NCI-H510A treated with DMSO at 0.1 percent for 48 hours (cell line): ENCODE results near the gene LAMC1.

Experiments
- DNase-seq: peaks from one replicate; lab custom pipeline; 2025; lab: John Stamatoyannopoulos, UW

Gene LAMC1

DNA sequence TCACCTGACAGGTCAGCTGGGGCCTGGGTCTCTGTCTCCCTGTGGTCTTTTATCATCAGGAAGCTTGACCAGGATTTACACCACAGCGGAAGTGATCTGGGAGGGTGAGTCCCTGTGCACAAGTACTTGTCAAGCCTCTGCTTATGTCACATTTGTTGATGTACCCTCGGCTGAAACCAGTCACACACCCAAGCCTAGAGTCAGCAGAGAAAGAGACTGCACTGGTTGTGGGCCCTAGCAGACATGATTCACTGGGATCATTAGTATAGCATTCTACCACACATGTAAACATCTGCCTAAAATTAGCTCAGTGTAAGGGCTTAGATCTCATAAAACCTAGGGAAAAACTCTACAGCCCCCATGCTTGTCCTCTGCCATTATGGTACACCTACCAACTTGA is 83.5 kb downstream of the LAMC1 start:
- no peak for DNase-seq

DNA sequence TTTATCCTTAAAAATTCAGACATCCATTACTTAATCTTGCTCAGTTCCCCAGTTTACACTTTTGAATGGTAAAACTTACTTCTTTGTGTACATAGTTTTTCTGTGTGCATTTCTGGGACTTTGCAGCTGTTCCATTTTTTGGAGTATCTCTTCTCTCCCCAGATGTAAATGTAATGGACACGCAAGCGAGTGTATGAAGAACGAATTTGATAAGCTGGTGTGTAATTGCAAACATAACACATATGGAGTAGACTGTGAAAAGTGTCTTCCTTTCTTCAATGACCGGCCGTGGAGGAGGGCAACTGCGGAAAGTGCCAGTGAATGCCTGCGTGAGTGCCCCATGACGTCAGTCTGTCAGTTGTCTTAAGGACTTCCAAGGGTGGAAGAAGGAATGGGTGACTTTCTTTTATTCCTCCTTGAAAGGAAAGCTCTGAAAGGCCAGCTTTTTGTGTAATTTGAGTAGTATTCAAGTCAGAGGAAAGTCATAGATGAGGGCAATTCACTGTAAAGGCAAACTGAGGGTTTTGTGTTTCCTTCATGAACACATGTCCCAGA is 87.2 kb downstream of the LAMC1 start:
- DNase-seq: no peak

DNA sequence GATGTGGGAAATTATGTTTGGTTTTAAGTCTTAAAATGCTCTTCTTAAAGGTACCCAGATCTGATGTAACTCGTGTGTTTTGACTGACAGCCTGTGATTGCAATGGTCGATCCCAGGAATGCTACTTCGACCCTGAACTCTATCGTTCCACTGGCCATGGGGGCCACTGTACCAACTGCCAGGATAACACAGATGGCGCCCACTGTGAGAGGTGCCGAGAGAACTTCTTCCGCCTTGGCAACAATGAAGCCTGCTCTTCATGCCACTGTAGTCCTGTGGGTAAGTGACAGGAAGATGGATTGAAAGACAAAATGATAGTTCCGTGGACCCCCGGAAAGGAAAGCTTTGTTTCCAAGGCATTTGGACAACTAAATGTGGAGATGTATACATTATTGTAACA is 91.2 kb downstream of the LAMC1 start:
- DNase-seq: no peak

DNA sequence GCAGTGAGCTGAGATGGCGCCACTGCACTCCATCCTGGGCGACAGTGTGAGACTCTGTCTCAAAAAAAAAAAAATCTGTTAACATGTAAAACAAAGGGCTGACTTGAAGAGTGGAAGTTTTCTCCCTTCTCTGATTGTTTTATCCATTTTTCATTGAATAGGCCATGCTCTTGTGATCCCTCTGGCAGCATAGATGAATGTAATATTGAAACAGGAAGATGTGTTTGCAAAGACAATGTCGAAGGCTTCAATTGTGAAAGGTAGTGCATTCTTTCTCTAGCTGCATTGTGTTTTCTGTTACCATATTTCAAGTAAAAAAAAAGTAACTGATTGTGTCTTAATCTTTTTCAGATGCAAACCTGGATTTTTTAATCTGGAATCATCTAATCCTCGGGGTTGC is 93.2 kb downstream of the LAMC1 start:
- DNase-seq: no peak

DNA sequence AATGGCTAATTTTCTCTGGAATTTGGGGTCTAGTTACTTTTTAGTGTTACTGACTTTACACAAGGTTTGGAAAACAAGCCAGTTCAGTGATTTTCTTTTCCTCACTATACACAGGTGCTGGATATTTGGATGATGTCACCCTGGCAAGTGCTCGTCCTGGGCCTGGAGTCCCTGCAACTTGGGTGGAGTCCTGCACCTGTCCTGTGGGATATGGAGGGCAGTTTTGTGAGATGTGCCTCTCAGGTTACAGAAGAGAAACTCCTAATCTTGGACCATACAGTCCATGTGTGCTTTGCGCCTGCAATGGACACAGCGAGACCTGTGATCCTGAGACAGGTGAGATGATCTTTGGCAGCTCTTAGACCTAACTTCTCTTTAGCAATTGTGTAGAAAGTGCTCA is 98.4 kb downstream of the LAMC1 start:
- no peak for DNase-seq

DNA sequence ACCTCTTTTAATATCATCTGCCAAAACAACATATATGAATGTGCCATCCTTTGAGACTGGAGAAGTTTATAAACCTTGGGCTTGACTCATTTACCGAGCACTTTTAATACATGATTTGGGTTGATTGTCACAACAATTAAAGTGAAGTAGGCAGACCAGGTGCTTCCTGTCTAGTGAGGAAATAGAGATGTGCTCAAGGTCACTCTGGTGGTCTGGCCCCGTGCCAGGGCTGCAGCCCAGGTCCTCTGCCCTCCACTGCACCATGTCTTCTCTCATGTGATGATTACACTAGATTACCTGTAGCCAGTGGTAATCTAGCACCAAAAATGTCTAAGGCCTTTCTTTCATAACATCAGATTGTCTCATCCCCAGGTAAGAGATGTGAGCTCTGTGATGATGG is 101.0 kb downstream of the LAMC1 start:
- peak; percentile 80 for DNase-seq

DNA sequence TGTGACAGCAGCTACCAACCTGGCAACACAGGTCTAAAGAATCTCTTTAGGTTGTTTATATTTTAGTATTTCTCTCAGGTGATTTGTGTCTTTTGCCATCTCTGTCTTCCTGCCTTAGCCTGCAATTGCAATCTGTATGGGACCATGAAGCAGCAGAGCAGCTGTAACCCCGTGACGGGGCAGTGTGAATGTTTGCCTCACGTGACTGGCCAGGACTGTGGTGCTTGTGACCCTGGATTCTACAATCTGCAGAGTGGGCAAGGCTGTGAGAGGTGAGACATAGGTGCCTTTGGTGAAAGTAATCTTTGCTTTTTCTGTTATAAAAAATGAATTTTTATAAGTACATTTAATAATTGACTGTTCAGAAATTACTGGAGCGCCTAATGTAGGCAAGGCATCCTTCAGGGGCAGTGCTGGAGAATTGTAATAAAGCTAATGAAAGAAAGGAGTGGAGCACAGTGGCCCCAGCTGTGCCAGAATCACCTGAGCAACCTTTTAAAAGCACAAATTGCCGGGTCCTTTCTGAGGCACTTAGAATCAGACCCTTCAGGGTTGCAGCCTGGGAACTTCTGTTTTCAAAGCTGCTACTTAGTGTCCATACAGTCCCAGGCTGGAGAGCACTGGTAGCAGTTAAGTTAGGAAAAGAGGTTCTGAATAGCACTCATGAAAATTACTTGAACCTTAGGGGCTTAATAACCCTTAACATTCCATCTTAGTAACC is 102.2 kb downstream of the LAMC1 start:
- DNase-seq: no peak

DNA sequence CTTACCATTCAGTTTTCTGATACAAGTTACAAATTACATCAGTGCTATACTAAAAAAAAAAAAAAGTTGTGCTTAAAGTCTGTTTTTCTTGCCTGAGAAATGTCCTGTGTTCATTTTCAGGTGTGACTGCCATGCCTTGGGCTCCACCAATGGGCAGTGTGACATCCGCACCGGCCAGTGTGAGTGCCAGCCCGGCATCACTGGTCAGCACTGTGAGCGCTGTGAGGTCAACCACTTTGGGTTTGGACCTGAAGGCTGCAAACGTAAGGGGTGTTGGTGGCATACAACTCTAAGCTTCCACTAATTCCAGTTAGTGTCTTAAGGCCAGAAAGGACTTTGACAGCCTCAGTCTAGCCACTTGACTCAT is 102.8 kb downstream of the LAMC1 start:
- DNase-seq: no peak

DNA sequence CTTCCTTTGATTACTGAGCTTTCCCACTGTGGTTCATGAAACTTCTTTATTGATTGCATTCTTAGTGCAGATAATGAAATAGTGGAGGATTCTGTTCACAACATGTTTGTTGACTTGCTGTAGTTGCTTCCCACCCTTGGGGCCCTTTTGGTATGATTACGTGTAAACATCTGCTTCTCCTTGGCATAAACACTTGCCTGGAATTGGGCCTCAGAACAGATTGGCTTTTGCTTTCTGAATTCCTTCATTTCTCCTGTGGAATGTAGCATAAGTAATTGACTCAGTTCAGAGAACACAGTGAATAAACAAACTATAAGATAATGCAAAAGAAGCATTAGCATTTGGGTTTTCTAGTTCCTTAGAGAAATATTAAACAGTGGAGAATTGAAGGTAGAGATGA is 103.3 kb downstream of the LAMC1 start:
- no peak for DNase-seq

DNA sequence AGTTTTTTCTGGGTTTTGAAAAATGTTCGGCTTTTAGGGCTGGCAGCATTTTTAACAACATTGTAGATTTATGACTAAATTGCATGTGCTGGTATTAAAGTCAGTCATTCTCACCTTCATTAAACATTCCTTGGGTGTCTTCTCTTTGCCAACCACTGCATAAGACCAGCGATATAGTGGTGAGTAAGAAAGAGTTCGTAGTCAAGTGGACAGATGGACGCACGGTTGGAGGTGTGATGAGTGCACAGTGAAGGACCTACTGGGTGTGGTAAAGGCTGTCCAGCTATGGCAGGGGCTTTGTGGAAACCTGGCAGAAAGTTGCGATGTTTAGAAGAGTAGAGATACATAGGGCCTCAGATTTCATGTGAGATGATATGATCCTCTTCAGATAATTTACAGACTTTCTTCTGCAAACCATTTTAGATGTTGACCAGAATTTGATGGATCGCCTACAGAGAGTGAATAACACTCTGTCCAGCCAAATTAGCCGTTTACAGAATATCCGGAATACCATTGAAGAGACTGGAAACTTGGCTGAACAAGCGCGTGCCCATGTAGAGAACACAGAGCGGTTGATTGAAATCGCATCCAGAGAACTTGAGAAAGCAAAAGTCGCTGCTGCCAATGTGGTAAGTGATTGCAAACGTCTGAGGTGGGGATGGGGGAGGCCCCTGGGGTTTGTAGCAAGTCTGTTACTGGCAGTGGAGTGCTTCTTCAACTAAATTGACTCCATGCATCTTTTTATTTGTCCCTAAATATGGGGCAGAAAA is 106.9 kb downstream of the LAMC1 start:
- no peak for DNase-seq

DNA sequence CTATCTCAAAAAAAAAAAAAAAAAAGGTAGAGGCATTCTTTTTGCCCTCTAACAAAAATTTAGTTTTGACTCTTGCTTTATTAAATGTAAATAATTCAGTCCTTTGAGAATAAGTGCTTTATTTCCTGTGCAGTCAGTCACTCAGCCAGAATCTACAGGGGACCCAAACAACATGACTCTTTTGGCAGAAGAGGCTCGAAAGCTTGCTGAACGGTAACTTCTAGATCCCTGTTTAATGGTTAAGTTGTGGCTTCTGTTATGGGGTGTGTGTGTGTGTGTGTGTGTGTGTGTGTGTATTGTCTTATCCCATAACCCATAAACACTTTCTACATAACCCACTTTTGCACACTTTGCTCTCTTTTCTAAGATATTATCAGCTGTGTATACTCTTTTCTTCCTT is 107.9 kb downstream of the LAMC1 start:
- DNase-seq: no peak

DNA sequence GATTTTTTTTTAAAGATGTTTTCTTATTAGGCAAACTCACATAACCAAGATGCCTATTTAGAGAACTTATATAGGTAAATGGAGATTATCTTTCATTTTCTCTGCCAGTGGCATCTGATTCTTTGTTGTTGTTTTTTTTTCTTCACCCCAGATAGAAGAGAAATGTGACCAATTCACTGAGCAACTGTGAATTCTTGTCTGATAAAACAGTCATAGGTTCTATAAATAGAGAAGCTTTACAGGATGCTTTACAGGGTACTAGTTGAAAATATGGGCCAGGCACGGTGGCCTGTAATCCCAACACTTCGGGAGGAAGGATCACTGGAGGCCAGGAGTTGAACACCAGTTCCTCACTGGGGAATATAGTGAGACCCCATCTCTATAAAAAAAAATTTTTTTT is 112.1 kb downstream of the LAMC1 start:
- no peak for DNase-seq

DNA sequence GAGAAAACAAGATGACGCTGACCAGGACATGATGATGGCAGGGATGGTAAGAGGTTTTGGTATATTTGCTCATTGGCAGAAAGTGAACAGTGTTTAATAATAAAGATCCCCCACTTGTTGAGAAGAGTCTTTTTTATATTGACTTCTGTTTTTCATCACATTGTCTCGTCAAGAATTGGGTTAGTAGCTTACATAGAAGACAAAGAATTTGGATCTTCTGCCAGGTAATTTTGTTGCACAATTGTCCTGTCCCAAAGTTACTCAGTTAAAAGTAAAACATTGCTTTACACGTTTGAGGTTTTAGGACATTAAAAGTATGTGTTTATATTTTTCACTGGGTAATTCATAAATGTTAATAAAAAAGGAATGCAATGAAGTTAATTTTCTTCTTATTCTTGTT is 114.6 kb downstream of the LAMC1 start:
- no peak for DNase-seq

DNA sequence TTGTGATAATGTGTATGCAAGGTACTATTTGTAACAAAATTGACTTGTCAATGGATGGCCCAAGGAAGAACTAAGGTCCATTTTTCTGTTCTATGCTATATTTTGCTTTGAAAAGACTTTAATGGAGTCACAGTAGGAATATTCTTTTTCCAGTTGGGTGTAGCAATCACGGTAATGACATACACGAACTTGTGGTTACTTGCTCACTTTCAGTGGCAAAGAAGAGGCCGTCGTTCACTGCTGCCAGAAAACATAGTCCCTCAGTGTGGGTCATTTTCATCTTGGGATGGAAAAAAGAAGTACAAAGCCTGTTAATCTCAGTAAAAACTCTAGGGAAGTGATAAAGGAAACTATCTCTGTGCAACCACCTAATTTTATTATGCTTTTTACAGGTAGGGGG is 115.1 kb downstream of the LAMC1 start:
- DNase-seq: no peak

DNA sequence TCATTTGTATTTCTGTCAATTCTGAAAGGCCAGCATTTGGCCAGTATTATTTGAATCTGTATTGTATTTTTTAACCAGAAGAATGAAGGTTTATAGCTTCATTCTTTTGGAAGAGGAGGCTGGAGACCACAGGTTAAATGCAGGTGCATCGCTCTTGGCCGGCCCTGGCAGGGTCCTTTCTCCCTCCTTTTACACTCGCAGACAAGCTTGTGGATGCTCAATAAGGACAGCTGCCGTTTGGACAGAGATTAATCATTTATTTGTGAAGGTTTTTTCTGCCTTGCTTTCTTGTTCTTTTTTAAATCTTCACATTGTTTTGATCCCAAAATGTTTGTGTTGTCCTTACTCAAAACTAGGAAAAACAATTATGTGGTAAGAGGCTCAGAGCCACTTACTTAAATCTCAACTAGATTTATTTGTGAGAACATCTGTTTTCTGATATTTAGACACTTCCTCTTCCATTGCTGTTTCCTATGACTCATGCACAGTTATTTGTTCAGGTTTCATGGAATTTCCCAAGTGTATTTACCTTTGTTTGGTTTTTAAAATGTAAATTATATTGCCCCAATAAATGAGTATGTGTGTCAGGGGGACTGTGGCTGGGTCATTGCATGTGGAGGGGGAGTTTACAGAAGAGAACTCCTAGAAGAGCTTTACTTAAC is 116.2 kb downstream of the LAMC1 start:
- DNase-seq: no peak

DNA sequence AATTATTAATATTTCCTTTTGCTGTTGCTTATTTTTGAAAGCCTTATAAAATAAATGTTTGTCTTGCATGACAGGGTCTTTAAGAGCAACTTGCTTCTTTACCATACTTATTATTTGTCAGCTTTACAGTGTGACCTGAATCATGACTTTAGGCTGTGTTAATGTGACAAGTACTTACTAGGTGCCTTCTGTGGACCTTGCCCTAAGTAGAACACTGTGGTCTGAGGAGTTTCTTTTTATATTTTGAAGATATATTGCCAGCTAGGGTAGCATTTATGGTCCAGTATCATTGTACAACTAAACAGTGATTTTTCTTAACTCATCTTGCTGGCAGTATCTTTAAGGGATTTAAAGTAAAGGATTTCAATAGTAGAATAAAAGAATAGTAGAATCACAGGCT is 117.4 kb downstream of the LAMC1 start:
- DNase-seq: no peak

DNA sequence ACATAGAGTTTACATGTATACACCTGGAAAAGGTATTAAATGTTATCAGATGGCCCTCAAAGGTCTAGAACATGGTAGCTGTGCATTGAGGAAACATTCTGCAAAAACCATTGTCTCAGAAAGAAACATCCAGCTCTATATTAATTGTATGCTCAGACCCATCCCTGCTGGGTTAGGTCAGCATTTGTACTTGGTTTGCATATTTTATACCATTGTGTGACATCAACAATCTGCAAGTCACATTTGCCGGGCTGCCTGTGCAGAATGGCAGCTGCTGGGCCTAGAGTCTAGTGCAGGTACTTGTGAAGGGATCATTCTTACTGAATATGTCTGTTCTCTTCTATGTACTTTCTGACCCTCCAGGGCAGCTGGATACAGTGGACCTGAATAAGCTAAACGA is 119.0 kb downstream of the LAMC1 start:
- no peak for DNase-seq

DNA sequence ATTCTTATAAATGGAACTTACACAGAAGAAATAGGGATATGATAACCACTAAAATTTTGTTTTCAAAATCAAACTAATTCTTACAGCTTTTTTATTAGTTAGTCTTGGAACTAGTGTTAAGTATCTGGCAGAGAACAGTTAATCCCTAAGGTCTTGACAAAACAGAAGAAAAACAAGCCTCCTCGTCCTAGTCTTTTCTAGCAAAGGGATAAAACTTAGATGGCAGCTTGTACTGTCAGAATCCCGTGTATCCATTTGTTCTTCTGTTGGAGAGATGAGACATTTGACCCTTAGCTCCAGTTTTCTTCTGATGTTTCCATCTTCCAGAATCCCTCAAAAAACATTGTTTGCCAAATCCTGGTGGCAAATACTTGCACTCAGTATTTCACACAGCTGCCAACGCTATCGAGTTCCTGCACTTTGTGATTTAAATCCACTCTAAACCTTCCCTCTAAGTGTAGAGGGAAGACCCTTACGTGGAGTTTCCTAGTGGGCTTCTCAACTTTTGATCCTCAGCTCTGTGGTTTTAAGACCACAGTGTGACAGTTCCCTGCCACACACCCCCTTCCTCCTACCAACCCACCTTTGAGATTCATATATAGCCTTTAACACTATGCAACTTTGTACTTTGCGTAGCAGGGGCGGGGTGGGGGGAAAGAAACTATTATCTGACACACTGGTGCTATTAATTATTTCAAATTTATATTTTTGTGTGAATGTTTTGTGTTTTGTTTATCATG is 120.5 kb downstream of the LAMC1 start:
- DNase-seq: no peak

DNA sequence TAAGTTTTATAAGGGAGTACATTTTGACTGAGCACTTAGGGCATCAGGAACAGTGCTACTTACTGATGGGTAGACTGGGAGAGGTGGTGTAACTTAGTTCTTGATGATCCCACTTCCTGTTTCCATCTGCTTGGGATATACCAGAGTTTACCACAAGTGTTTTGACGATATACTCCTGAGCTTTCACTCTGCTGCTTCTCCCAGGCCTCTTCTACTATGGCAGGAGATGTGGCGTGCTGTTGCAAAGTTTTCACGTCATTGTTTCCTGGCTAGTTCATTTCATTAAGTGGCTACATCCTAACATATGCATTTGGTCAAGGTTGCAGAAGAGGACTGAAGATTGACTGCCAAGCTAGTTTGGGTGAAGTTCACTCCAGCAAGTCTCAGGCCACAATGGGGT is 121.5 kb downstream of the LAMC1 start:
- DNase-seq: no peak

DNA sequence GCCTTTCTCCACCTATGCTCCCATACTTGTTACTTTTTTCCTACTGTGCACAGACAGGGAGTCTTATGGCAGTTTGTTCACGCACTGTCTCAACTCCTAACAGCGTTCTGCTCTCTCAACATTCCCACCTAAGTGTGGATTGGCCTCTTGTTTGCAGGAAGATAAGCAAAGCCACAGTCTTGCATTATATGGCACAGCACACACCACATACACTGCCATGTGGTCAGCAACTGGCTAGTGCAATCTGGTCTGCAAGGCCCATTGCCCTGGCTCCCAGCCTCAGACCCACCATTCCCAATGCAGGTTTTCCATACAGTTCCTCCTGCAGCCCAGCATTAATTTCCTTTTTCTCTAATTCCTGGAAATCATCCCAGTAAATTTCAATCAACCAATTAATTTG is 124.5 kb downstream of the LAMC1 start:
- no peak for DNase-seq

DNA sequence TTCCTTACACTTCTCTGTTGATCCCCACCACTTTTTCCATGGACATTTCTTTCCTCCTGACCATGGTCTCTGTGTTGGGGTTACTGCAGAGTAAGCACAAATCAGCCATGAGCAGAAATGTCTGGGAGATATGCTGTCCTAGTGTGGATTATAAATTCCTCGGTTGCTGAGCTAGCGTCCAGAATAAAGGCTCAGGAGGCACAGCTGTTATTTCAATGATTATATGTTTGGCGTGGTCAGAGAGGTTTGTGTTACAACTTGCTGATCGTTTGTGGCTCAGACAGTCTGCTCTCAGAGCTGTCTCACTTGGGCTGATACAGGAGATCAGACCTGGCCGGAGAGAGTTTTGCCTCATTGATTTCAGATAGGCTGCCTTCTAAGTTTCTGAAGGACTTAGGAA is 125.4 kb downstream of the LAMC1 start:
- DNase-seq: no peak

DNA sequence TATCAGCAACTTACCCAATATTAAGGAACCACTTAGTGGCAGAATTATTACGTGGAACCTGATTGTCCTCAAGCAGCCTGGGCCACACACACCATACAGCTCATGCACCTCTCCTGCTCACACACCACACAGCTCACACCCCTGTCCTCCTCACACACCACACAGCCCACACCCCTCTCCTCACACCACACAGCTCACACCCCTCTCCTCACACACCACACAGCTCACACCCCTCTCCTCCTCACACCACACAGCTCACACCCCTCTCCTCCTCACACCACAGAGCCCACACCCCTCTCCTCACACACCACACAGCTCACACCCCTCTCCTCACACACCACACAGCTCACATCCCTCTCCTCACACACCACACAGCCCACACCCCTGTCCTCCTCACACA is 126.1 kb downstream of the LAMC1 start:
- DNase-seq: no peak
